Ectodermal cell (in vitro differentiated cells): ENCODE measurements around the gene NPHS1.

Experiments
- H3K27ac ChIP-seq: 2 replicates; pipeline ENCODE4 v1.7.0; 2013; ENCODE audit warnings: mild to moderate bottlenecking, low read depth, low read length; ENCODE audit not compliant: insufficient read depth, poor library complexity, severe bottlenecking
- H3K27me3 ChIP-seq: 2 replicates; pipeline ENCODE4 v1.7.0; 2013; ENCODE audit warnings: mild to moderate bottlenecking, low read length; ENCODE audit not compliant: insufficient read depth, control insufficient read depth, poor library complexity, severe bottlenecking
- H3K36me3 ChIP-seq: one replicate; pipeline ENCODE4 v1.7.0; 2013; ENCODE audit warnings: low read length; ENCODE audit not compliant: control insufficient read depth, insufficient read depth
- H3K4me1 ChIP-seq: one replicate; pipeline ENCODE4 v1.7.0; 2013; ENCODE audit warnings: low read length; ENCODE audit not compliant: control insufficient read depth, insufficient read depth
- H3K4me3 ChIP-seq: 2 replicates; pipeline ENCODE4 v1.7.0; 2013; ENCODE audit warnings: low read depth, low read length, control low read depth; ENCODE audit not compliant: insufficient read depth
- H3K9me3 ChIP-seq: 2 replicates; pipeline ENCODE4 v1.7.0; 2013; ENCODE audit warnings: mild to moderate bottlenecking, low read length, moderate library complexity; ENCODE audit not compliant: control insufficient read depth
- WGBS, 2 experiments: methylation state at CpG; one replicate each; pipeline ENCODE4 v1.1.7; 2013; ENCODE audit warnings: missing lambda C conversion rate in 2 of 2; 5-methylcytosine and 5-hydroxymethylcytosine counted together

NPHS1 gene

DNA sequence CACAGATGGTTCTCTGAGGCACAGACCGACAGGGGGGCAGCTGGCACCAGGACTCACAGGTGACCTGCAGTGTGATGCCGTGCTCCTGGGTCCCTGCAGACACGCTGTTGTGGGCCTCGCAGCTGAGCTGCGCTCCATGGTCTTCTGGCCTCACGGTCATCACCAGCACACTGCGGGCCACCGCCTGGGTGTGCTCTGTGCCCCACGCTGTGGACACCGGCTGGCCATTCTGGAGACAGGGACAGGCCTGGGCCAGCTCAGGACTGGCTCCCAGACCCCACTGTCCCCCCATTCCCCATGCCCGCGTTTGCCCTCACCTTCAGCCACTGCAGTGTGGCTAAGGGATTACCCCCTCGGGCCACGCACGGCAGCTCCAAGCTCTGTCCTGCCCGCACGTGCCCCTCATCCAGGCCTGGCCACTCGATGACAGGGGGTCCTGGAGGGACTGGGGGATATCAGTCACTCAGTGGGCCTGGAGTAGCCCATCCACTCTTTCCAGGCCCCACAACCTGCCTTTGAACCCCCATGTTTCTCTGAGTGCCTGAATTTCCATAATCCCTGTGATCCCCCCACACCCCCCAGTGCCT, 3.3 kb downstream of the NPHS1 start:
- no peaks in the 10 kb centered on the region for H3K36me3 ChIP-seq
- no peaks in the 10 kb centered on the region for H3K9me3 ChIP-seq
- H3K27me3 ChIP-seq: peaks cover 70% of the 10 kb centered on the region
- WGBS, 2 experiments: 90 to 93% methylated on average over 18 of the region's 18 CpGs
- no peak overlapping the region for H3K4me3 ChIP-seq
- peaks cover 11% of the 10 kb centered on the region for H3K4me1 ChIP-seq
- no peak overlapping the region for H3K27ac ChIP-seq

DNA sequence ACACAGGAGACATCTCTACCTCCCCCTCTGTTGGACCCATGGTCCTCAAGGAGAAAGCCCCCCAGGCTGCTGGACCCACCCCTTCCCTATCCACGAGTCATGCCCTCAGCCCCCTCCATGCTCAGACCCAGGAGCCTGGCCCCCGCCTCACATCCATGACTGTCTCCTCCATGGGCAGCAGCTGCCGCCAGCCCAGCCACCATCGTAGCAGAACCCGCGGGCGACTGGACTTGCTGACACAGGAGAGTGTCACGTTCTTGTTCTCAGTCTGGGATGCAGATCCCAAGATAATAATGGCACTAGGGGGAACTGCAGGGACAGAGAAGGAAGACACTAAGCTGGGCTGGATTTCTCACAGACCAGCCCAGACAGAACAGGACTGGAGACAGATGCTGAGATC, 3.8 kb downstream of the NPHS1 start:
- peaks cover 11% of the 10 kb centered on the region for H3K4me1 ChIP-seq
- peaks cover 75% of the 10 kb centered on the region for H3K27me3 ChIP-seq
- H3K36me3 ChIP-seq: no peaks in the 10 kb centered on the region
- H3K27ac ChIP-seq: no peak overlapping the region
- WGBS, 2 experiments: 86 to 87% methylated on average over 8 of the region's 8 CpGs
- no peaks in the 10 kb centered on the region for H3K9me3 ChIP-seq
- H3K4me3 ChIP-seq: no peak overlapping the region

DNA sequence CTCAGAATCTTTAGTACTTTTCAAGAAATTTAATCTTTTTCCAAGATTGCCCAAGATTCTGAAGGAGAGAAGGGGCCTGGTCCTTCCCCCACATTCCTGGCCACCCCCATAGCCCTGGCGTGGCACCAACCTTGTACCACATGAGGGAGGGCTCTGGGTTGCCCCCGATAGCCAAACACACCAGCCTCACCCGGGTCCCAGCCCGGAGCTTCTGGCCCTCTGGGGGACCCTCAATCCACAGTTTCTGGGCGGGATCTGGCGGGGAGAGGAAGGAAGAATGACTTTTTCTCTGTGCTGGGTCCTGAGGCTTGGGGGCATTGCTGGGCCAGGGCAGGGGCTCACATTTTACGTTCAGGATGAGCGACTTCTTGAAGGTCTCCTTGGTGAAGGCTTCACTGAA, 4.4 kb downstream of the NPHS1 start:
- Histone ChIP-seq H3K27me3 (peaks cover 81% of the 10 kb centered on the region), H3K9me3 (no peaks in the 10 kb centered on the region), H3K36me3 (no peaks in the 10 kb centered on the region), H3K4me3 (no peak overlapping the region), H3K4me1 (peaks cover 11% of the 10 kb centered on the region), H3K27ac (no peak overlapping the region)
- WGBS, 2 experiments: 85 to 92% methylated on average over 8 of the region's 8 CpGs

DNA sequence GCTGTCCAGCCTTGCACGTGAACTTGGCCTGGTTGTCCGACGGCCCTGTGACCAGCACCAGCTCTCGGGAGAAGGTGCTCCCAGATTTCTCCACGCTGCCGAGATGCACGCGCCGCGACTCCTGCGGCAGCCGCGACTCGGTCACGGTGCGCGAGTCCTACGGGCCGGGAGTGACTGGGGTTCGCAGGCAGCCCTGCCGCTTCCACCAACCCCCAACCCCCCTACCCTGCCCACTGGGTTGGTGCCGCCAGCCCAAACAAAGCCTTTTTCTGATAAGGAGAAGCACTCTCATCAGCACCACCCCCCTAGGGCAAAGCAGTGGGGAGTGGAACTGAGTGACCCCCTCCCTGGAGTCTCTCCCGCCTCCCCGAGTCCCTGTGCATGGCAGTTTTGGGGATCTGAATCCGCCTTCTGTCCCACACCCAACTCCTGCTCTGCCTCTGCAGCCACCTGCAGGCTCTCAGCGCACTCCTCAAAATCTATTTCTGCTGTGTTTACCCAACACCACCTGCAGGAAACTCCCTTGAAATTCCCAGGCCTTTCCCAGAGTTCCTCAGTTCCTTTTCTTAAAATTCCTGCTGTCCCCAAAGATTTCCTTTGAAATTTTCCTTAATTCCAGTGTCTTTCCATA, 6.2 kb downstream of the NPHS1 start:
- peaks cover 5% of the 10 kb centered on the region for H3K4me1 ChIP-seq
- no peak overlapping the region for H3K4me3 ChIP-seq
- H3K27me3 ChIP-seq: peaks cover 89% of the 10 kb centered on the region
- no peaks in the 10 kb centered on the region for H3K9me3 ChIP-seq
- no peak overlapping the region for H3K27ac ChIP-seq
- 6% methylated on average over 26 of the region's 26 CpGs for WGBS, 2 experiments
- H3K36me3 ChIP-seq: no peaks in the 10 kb centered on the region

DNA sequence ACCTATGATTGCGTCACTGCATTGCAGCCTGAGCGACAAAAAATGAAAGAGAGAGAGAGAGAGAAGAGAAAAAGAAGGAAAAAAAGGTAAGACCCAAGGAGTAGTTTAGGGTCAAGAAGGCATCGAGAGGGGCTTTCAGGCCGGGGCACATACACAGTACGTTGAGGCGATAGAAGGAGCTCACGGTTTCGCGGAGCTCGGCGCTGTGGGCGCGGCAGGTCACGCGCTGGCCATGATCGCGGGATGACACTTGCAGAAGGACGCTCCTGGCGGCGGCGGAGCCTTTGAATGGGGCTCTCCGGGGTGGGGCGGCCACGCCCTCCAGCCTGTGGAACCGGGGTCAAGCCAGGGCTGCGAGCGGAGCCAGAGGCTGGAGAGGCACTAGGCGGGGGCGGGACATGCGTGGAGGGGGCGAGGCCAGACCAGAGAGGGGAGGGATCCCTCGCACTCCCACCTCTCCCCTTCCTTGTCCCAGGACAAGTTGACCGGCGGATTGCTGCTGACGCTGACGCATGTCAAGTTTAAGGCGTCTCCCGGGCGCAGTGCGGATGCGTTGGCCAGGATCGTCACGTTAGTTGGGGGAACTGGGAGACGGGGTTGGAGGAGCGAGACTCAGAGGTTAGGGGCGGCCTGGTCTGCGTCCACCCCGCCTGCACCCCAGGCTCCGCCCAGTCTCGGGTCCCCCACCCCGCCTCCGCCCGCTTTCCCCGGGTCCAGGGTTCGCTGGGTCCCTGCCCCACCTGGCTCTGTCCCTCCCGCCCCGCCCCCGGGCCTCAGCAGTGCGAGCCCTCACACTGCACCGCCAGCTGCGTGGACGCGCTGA, 6.9 kb downstream of the NPHS1 start:
- Histone ChIP-seq H3K27me3 (peaks cover 86% of the 10 kb centered on the region), H3K4me1 (peaks cover 5% of the 10 kb centered on the region), H3K27ac (no peak overlapping the region), H3K4me3 (no peak overlapping the region), H3K9me3 (no peaks in the 10 kb centered on the region), H3K36me3 (no peaks in the 10 kb centered on the region)
- 5% methylated on average over 63 of the region's 63 CpGs for WGBS, 2 experiments

DNA sequence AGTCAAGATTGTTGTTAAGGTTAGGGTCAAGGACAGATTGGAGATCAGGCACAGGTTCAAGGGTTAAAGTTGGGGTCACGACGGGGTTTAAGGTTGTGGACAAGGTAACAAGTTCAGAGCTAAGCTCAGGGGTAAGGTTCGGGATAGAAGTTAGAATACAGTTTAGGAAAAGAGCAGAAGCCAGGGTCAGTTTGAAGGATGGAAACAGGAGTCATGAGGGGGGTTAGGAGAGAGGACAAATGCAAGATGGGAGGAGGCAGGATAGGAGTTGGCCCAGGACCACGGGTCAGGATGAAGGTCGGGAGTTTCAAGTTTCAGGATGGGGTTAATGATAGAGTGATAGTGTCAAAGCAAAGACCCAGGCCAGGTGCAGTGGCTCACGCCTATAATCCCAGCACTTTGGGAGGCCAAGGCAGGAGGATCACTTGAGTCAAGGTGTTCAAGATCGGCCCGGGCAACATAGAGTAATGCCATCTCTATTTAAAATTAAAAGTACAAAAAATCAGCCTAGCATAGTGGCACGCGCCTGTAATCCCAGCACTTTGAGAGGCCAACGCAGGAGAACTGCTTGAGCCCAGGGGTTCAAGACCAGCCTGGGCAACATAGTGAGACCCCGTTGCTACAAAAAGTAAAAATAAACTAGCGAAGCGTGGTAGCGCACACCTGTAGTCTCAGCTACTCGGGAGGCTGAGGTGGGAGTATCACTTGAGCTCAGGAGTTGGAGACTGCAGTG, 7.7 kb downstream of the NPHS1 start:
- WGBS, 2 experiments: 70 to 73% methylated on average over 16 of the region's 16 CpGs
- H3K27me3 ChIP-seq: peaks cover 80% of the 10 kb centered on the region
- no peak overlapping the region for H3K4me3 ChIP-seq
- H3K36me3 ChIP-seq: no peaks in the 10 kb centered on the region
- no peak overlapping the region for H3K27ac ChIP-seq
- H3K9me3 ChIP-seq: no peaks in the 10 kb centered on the region
- H3K4me1 ChIP-seq: peaks cover 5% of the 10 kb centered on the region

DNA sequence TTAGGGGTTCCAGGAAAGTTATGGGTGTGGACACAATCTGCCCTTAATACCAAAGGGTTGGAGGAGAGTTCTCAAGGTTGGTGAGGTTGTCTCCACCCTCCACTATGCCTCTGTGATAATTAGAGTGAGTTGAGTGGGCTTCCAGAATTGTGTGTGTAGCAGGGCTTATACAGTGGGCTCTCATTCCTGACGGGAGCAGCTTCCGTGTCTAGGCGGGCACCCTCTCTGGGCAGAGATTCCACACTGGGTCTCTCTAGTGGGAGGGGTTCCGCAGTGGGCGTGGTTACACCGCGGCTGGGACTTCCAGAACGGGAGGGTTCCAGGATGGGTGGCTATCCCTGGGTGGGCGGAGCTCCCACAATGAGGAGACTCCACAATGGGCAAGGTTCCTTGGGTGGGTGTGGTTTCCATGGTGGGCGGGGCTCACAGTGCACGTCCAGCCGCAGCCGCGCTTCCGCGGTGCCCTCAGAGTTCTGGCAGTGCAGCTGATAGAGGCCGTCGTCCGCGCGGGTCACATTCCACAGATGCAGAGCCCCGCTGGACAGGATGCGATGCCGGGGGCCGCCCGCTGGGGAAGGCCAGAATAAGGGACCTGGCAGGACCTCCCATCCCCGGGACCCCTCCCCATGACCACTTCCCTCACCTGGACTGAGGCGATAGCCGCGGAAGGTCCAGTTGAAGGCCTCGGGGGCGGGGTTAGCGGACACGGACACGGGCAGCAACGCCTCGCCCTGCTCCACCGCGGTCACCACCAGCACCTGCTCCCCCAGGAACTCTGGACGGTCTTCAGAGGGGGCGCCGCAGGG, 8.4 kb downstream of the NPHS1 start:
- H3K36me3 ChIP-seq: no peaks in the 10 kb centered on the region
- H3K27ac ChIP-seq: no peak overlapping the region
- peaks cover 87% of the 10 kb centered on the region for H3K27me3 ChIP-seq
- 17 to 18% methylated on average over 42 of the region's 42 CpGs for WGBS, 2 experiments
- H3K4me1 ChIP-seq: peaks cover 5% of the 10 kb centered on the region
- no peak overlapping the region for H3K4me3 ChIP-seq
- no peaks in the 10 kb centered on the region for H3K9me3 ChIP-seq

DNA sequence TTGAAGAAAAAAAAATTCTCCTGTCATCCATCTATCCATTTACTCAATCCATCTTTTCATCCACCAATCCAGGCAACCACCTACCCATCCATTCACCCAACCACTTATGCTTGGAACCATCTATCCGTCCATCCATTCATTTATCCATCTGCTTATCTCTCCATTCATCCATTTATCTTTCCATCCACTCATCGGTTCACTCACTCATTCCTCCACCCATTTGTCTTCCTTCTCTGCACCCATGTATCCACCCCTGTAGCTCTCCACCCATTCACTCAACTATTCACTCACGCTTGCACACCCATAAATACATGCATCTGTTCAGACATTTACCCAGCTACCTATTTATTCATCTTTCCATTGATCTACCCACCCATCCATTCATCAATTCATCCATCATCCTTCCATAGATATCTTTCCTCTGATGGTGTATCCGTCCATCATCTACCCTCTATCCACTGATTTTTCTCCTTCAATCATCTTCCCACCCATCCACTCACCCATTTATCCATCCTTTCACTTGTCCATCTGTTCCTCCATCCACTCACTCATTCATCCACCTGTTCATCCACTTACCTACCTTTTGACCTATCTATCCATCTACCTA, 9.5 kb downstream of the NPHS1 start:
- no peak overlapping the region for H3K4me3 ChIP-seq
- 80% methylated on average over 4 of the region's 4 CpGs for WGBS, 2 experiments
- no peaks in the 10 kb centered on the region for H3K9me3 ChIP-seq
- H3K4me1 ChIP-seq: peaks cover 5% of the 10 kb centered on the region
- H3K27me3 ChIP-seq: peaks cover 77% of the 10 kb centered on the region
- H3K36me3 ChIP-seq: no peaks in the 10 kb centered on the region
- no peak overlapping the region for H3K27ac ChIP-seq

DNA sequence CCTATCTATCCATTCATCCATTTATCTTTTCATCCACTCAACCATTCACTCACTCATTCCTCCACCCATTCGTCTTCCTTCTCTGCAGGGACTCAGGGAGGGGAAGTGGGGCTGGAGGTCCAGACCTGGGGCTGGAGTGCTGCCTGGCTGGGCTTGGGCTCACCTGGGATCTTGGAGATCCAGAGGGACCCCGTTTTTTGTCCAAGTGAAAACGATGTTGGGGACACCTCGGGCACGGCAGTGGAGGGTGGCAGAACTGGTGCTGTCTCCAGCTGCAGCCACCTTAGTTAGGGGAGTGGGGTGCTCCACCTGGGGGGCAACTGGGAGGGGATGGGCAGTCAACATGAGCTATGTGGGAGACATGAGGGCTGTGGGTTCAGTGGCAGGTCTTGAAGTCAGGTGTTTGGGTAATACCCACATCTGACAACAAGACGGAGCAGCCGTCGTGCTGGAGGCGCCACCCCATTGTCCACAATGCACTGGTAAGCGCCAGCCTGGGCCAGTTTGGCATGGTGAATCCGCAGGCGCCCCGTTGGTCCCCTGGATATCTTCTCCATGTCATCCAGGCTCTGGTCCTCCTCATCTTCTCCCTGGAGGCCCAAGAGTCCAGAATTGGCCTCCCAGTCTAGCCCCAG, 10.2 kb downstream of the NPHS1 start:
- Histone ChIP-seq H3K4me1 (peaks cover 5% of the 10 kb centered on the region), H3K36me3 (no peaks in the 10 kb centered on the region), H3K9me3 (no peaks in the 10 kb centered on the region), H3K27me3 (peaks cover 71% of the 10 kb centered on the region), H3K4me3 (no peak overlapping the region), H3K27ac (no peak overlapping the region)
- 73 to 74% methylated on average over 13 of the region's 13 CpGs for WGBS, 2 experiments
